Cerebellar nuclear complex (tissue), 1 donor: ENCODE results near the gene SLCO2A1.

Experiments
- DNase-seq, 2 experiments: peaks; one replicate each; lab custom pipeline; 2025; lab: John Stamatoyannopoulos, UW

Gene SLCO2A1

DNA sequence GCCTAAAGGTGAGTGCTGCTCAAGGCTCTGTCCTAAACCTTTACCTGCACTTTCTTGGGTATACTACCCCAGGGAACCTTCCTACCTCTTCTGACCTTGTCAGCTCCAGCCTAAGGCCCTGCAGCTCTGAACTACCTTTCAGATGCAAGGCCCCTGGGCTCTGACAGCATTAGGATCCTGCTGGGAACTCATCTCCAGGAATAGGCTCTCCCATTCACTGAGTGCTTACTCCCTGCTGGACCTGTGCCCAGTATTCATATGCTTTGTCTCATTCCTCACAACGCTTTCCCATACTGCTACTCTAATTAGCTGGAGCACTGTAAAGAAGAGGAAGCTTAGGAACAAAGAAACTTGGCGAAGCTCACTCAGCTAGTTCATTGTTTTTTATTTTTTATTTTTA, 80.3 kb downstream of the SLCO2A1 start:
- no peak for DNase-seq

DNA sequence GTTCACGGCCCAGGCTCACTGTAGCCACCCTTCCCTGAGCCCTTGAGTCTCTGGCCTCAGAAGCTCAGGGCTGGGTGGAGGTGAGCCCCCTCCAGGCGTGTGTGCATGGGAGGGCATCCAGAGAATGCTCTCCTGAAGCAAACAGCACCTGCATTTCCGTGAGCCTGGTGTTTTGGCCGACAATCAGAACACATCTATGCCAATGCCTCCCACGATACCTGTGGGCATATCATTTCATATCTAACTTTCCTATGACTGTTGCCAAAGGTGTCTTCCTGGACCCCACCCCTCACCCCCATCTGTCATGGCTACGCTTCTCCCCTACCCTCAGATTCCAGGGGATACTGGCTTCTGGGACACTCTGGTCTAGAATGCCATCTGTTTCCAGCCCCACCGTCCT, 80.7 kb downstream of the SLCO2A1 start:
- no peak for DNase-seq

DNA sequence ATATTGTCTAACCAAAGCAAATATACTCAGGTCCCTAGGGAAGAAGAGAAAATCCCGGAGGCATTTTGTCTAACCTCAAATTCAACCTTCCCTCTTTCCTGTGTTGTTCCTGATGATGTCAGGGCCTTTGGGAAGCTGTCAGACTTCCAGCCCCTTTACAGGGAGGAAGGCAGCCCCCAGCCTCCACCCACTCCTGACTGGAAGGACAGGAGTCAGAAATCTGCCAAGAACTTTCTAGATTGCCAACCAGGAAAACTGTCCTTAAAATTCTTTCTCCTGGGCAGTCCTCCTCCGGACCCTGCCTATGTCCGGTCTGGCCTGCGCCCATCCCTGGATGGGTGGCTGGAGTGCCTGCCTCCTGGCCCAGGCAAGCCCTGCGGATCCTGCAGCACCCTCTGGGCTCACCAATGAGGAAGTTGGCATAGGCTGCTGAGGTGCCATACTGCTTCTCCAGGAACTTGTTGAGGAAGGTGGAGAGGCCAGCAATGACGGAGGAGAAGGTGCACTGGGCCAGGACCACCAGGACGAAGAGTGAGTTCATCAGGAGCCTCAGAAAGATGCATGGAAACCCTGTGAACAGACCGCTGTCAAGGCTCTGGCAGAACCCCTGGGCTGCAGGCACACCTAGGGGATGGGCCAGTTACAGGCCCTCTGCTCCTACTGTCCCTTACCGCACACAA, 81.5 kb downstream of the SLCO2A1 start:
- DNase-seq = no peak

DNA sequence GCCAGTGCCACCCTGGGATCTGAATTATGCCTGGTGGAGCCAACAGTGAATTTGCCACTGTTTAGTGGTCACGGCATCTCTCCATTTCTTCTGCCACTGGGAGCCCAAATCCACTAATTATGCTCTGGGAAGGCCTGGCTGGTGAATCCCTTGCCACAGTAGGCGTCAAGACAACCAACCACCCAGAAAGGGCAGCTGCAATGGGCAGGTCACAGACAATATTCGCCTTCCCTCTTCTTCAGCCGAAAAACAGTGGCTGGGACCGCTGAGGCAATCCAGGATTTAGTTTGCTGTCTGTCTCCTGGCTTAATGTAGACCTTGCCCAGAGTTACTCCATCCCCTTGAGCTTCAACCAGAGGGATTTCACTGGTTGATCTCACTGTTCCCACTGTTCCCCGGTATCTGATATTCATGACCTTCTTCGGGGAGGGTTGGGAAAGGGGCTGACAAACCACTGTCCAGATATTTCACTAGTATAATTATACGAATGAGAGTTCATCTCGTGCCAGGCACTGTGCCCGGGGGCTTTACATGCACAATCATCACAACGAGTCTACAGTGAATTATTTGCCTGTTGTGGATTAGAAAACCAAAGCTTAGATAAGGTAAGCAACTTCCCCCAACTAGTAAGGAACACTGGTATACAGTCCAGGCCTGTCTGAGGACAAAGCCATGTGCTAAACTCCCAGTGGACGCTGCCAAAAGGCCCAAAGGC, 84.2 kb downstream of the SLCO2A1 start:
- no peak for DNase-seq

DNA sequence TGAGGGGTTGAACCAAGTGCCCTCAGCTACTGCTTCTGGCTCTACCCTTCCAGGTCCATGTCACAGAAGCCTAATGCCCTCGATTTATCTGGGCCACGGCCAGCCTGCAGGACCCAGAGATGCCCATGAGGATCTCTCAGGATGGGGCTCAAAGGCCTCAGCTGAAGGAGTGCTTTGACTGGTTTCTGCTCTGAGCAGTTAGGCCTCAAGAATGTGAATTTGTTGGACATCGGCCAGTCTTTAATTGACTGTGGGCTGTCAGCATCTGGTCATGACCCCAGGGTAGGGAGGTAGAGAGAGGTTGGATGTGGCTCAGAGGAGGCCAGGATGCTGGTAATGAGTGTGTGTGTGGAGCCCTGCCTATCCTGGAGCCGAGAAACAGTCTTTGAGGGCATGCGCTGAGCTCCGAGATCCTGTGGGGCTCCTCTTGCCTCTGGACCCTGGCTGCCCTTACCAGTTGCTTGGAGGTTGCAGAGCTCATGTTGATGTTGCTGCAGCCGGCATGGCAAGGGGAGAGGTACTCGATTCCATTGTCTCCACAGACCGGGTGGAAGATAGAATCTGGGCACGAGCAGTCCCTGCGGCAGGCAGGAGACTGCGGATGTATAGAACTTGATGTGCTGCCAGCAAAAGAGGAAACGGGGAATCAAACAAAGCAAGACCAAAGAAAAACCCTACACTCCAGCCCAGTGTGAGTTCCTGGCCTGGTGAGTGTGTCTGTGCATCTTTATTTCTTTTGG, 84.9 kb downstream of the SLCO2A1 start:
- no peak for DNase-seq

DNA sequence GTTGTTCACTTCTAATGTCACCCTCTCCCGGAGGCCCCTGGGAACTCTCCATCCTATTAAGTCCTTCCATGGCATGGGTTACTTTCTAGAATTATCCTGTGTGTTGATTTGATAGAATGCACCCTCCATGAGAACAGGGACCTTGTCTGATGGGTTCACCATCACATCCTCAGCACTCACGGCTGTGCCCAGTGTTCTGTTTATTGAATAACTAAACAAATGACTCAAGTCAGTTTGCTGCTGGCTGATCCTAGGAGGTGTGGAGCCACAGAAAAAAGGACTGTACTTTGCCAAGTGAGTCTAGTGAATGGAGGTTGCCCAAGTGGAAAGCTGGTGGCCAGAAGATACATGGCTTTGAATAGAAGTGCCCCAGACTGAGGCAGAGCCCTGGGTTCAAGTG, 85.5 kb downstream of the SLCO2A1 start:
- no peak for DNase-seq

DNA sequence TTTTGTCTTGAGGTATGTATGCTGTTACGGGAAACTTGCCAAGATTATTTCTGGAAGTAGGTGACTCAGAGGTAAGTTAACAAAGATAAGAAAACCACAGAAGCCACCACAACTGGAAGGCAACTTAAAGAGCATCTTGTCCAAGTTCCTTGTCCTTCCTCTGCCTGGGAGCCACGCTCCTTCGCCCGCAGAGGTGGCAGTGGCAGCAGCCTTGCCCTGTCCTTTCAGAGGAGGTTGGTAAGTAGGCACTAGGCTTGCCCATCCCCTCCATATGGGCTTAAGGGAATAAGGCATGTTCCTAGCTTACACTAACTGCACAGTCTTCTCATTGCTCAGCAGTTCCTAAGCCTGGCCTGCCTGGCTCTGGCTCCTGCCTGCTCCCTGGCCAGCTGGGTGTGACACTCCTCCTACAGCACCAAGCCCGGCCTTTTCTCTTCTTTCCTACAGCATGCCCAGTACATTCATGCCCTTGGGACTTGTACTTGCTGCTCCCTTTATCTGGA, 86.0 kb downstream of the SLCO2A1 start:
- no peak for DNase-seq

DNA sequence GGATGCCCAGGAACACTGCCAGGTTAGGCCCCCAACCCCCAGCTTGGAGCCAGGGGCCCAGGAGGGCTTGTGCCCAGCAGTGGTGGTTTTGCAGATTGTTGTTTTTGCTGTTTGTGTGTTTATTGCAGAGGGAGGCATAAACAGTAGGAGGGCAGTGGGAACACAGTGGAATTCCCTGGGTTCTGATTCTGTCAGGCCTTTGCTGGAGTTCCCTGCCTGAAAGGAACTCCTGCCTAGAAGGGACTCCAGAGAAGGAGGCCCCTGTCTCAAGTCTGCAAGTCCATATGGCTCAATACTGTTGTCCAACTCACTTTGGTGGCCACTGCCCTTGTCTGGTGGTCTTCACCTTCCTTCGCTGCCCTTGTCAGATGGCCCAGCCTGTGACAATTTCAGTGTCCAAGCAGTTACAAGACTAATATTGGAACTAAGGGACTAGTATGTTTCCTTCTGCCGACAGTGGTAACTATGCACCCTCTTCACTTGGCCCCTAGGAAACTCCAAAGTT, 86.6 kb downstream of the SLCO2A1 start:
- DNase-seq = no peak

DNA sequence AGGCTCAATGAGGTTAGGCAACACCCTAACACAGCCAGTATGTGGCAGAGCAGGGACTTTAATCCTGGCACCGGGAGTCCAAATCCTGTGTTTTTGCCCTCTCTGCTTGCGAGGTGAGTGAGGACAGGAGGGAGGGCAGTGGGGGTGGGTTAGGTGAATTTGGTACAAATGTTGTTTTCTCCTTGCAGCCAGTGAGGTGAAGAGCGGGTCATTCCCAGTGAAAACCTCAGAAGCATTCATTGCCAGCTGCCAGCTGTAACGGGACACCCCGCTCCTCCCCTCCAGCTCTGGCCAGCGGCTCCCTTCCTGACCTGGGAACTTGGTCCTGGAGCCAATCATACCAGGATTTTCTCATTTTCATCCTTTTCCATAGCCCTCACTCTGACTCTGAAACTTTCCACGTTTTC, 88.3 kb downstream of the SLCO2A1 start:
- DNase-seq = no peak

DNA sequence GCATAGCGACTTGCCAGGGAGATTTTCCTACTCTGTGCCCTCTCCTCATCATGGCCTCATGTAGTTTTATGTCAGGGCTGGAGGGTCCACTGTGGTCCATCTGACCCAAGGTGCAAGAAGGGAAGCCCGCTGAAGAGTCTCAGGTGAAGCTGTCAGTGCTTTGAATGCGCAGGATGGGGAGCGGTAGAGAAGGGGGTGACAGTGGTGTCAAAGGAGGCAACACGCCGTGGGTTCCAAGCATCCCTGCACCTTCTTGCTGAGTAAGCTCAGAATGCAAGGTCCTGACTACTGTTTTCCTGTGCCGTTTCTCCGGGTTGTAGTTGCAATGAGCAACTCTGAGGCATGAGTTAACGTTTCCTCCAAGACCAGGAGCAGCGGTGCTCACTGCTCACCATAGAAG, 89.2 kb downstream of the SLCO2A1 start:
- DNase-seq = no peak

DNA sequence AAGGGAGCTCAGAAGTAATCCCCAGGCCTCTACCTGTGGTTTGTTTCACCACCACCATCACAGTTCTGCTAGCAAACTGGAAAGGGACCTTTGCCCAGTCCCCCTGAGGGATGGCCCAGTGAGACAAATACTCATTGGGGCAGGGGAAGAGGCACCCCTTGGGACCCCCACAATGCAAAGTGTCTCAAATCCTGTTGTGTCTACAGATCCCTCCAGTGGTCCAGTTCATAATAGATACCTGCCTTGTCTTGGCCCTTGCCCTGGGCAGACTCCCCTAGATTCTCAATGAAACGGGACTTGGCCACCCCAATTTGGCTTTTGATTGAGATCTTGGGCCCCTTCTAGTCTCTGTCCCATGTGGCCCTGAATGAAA, 90.3 kb downstream of the SLCO2A1 start:
- no peak for DNase-seq

DNA sequence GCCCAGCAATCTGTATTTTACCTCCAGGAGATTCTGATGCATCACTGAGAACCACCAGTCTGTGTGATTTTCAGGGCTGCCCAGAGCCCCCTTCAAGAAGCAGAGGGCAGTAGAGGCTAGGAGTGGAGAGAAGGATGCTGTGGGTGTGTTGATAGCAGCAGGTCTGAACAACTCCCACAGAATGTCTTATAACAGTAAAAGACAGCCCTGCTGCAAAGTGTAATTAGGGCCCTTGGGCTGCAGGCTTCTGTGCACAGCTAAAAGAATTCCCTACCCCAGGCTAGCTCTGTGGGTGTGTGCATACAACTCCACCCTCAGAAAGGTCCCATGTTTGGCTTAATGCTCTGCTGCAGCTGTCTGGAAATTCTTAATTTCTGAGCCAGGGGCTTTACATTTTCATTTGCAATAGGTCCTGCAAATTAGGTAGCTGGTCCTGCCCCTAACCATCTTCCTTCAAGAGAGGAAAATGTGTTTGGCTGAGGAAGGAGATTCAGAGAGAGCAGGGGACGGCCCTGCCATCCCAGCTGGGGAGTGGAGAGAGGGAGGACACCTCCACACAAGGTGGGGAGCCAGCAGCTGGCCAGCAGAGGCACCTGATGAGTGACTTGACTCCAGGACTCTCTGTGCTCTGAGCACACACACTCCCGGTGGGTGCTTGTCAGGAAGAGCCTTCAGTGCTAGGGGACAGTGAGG, 90.8 kb downstream of the SLCO2A1 start:
- DNase-seq = no peak

DNA sequence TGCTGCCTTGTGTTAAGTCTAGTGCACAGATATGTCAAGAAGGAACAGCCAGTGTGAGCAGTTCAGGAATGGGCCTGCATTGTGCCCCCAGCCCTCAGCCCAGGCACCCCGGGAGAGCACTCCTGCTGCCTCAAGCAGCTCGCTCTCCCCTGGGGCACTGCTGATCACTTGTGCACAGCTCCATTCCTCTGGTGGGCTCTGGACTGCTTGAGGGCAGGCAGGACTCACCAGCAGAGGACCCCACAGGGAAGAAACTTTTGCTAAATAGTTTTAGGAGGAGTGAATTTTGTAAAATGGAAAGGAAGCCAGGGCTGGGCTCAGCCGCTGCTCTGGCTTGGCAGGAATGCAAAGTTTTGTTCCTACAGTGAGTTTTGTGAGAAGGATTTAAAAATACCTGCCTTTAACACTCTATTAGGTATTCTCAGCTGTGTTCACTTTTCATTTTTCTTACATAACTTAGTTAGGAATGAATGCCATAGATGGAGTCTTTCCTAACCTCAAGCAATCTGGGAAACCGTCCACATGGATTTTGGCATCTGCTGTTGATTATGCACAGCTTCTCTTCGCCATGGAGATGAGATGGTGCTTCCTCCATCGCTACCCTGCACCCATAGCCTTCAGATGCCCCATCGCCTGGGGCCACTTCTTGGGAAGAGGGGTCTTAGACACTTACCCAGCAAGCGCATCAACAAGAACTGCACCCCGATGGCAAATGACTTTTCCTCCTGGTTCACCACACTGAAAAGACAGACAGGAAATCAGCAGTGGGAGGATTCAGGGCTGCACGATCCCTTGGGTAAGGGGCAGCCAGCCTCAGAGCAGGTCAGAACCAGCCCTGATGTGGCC, 91.7 kb downstream of the SLCO2A1 start:
- DNase-seq = no peak

DNA sequence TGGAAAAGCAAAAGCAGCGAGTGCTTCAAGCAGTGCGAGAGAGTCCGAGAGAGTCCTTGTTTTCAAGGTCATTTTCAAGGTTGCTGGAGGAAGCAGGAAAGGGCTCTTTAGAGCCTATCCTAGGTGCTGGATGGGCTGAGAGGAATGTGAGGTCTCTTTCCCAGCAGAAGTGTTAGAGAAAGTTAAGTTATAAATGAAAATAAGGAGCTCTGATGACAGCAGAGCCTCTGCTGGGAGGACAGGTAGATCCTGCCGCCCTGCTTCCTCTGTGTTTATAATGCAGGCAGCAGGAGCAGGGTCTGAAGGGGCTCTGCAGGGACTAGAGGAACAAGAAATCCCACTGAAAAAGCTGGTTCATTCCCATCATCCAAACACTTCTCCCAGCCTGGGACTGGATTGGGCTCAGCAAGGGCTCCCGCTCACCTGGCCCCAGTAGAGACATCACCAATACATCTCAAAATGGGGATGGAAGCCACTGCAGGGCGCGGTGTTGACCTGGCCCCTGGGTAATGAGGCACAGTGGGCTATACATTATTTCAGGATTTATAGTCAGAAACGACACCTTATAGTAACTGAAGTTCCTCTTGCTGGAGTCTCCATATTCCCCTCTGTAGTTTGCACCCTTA, 92.6 kb downstream of the SLCO2A1 start:
- DNase-seq = no peak

DNA sequence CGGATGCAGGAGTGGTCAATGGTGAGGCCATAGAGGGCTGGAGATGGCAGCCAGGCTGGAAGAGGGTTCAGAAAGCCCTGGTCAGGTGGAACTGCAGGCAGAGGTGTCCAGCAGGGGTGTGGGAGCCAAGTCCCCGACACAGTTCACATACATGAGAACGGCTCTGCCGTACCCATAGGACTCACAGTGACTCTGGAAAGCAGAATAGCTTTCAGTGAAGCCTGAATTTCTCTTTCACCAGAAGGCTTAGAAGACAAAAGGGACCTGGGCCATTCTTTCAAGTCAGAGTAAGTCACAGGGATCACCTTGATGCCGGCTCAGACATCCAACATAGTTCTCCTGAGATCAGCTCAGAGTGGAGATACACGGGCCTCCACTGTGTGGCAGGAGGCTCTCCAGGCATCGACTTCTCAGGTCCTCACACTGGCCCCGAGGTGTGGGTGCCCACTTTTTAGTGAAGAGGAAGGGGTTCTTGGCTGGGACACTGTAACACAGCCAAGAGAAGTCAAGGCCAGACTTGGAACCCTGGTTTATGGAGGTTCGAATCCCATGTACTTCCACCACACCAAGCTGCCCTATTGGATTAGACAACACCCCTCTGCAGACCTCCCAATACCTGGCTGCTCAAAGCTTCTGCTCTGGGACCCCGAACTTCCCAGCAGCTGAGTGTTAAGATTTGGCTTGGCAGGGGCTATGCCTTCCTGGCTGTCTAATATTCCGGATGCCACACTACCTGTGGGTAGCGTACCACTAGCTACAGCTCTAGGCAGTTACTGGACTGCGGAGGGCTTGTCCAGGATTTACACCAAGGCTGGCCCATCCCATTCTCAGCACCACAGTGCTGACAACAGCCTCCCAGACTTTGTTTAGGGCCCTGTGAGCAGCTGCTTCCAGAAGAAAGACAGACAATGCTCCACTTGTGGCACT, 93.6 kb downstream of the SLCO2A1 start:
- DNase-seq = no peak

DNA sequence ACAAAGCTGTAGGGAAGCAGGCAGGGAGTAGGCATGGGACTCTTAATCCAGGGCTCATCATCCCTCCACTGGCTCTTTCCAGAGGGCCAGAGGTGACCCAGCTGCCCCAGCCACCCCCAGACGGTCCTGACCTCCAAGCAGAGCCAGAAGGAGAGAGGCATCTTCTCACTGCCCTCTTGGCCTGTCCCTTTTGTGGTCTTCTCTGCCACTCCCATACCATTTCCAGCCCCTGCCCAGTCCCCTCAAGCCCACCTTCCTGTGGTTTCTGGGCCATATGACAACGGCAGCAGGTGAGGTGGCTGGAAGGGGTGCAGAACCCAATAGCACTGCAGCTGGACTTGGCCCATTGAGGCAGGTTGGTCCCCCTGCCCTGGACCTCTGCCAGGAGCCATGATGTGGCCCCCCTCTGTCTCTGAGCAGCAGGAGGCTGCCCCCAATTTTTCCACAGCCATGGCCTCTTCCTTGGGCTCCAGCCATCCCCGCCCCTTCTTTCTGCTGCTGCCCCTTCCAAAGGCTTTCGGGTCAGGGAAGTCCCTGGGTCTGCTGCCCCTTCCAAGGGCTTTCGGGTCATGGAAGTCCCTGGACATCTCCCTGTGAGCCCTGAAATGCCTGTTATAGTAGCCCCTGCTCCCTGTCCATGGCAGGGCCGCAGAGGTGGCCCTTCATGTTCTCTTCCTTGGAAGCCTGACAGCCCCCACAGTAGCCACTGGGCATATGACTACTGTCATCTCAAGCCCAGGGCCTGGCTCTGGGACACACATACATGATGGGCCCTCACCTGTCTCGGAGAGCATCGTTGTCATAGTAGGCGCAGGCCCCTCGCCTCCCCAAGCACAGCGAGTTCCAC, 94.5 kb downstream of the SLCO2A1 start:
- DNase-seq = no peak

DNA sequence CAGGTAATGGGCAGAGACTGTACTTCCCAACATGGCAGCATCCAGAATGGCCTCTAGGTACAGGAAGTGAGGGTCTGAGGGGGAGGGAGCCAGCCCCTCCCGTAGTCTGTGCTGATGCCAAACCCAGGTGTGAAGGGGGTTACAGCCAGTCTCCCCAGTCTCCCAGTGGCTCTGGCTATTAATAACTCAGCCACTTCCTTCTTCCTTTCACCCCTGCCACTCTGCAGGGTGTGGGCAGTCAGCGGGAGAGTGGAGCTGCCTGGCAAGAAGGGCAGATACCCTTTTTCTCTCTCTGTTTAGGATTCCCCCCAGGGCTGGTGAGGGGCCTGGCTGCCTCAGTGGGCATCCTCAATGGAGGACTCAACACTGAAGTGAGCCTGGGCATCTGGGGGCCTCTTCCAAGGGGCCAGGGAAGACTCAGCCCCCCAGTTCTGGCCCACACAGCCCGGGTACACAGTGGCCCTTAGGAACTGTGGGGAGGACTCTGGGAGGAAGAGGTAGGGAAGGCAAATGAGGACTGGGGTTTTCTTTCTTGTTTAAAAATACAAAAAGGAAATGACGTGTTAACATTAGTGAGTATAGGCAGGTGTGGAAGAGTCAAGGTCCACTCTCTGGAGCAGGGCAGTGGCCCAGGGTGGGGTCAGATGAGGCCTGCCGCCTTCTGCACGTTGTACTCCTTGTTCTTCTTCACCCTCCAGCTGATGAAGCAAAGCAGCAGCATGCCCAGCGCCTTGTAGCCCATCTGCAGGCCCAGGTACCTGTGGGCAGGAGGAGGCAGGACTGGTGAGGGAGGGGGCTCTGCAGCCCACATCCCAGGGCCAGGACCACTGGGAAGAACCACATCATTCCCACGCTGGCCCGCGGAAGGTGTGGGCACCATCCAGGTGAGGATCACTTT, 95.4 kb downstream of the SLCO2A1 start:
- DNase-seq = no peak
